Aorta (tissue), 5 donors: Measurements from ENCODE around the gene NBPF19. TPM values are rescaled to one million over a fixed set of nuclear protein-coding genes. Genes with fewer than 3 reads are reported as not detected.
"Not testable (repeated sequence)": the region's sequence is repeated elsewhere in the genome, so short reads cannot be mapped to it uniquely, and the experiment has no call there.

Experiments
- ATAC-seq: fragments of 200-7000 bp; cut with Tn5 transposase; one replicate; pipeline ENCODE4 v1.9.1; 2022; ENCODE audit warnings: moderate library complexity; ENCODE audit not compliant: low FRiP score
- DNase-seq, 2 donors: peaks; one replicate each; pipeline ENCODE4 v3.0.0-alpha.2; 2020
- H3K27ac ChIP-seq, 2 donors: one replicate each; pipeline ENCODE4 v1.5.1; 2013; ENCODE audit warnings: low read length in 2 of 2, mild to moderate bottlenecking in 2 of 2, moderate library complexity in 2 of 2, control low read depth in 1 of 2, inconsistent platforms in 1 of 2, low read depth in 1 of 2
- H3K27me3 ChIP-seq, 2 donors: one replicate each; pipeline ENCODE4 v1.6.1; 2013; ENCODE audit warnings: control low read depth in 1 of 2, low read length in 1 of 2, mild to moderate bottlenecking in 1 of 2, moderate library complexity in 1 of 2; ENCODE audit not compliant: insufficient read depth in 2 of 2, control insufficient read depth in 1 of 2
- H3K36me3 ChIP-seq, 2 donors: one replicate each; pipeline ENCODE4 v1.6.1; 2013; ENCODE audit warnings: control low read depth in 1 of 2, low read length in 1 of 2, mild to moderate bottlenecking in 1 of 2; ENCODE audit not compliant: insufficient read depth in 2 of 2, control insufficient read depth in 1 of 2
- H3K4me1 ChIP-seq, 2 donors: one replicate each; pipeline ENCODE4 v1.6.1; 2013; ENCODE audit warnings: low read length in 2 of 2, control low read depth in 1 of 2, mild to moderate bottlenecking in 1 of 2, moderate library complexity in 1 of 2; ENCODE audit not compliant: insufficient read depth in 2 of 2, control insufficient read depth in 1 of 2
- H3K4me3 ChIP-seq, 2 donors: one replicate each; pipeline ENCODE4 v1.5.1; 2013; ENCODE audit warnings: low read length in 2 of 2, control low read depth in 1 of 2, mild to moderate bottlenecking in 1 of 2
- H3K9me3 ChIP-seq: one replicate; pipeline ENCODE4 v1.6.1; 2013; ENCODE audit warnings: mild to moderate bottlenecking, low read length; ENCODE audit not compliant: control insufficient read depth
- WGBS, 2 donors: extraction: QIAGEN DNeasy Blood & Tissue Kit; methylation state at CpG; one replicate each; pipeline ENCODE4 v1.1.7; 2013; 5-methylcytosine and 5-hydroxymethylcytosine counted together
- intact Hi-C, 2 donors: fragments of 100-400 bp; cut with DNase I; formaldehyde crosslinking; loops; one replicate each; pipeline versions ENCODE4 v1.14.2 to v1.15.0; 2022
- polyA plus RNA-seq, 2 donors: library from polyadenylated mRNA; stranded (reverse); fragments of 200-250 nt; gene quantifications; one replicate each; pipeline ENCODE4 v1.2.3, GENCODE V29; 2013
- total RNA-seq, 2 donors: library from RNA; stranded (reverse); fragmentation: NEBNext Ultra II Directional; extraction: Animal tissue kit (Norgen Biotek cat#: 25700); gene quantifications; one replicate each; pipeline ENCODE4 v1.2.1, GENCODE V29; 2021
- donor health status: healthy with polysubstance abuse.
- donor health status: Bipolar disorder and iron deficiency.
- donor health status: DM: no; HTN: no; CAD: no.
- donor health status: DM: no; HTN: no; CAD: no.
- donor health status: DM: yes; HTN: yes; CAD: no.

The NBPF19 gene
- total and polyA plus RNA-seq, 4 donors = 5.3 to 40.2 (median 22.7) TPM

DNA sequence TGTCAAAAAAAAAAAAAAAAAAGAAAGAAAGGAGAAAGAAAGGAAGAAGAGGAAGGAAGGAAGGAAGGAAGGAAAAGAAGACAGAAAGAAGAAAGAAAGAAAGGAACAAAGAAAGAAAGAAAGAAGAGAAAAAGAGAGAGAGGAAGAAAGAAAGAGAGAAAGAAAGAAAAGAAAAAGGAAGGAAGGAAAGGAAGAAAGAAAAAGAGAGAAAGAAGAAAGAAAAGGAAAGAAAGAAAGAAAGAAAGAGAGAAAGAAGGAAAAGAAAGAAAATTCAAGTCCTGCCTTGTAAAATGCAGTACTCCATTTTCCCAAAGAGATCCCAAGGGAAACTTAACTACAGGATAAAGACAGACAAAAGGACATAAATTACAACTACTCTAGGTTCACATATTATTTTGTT, 97.9 kb downstream of the NBPF19 start:
- H3K4me1 ChIP-seq, DNase-seq, ATAC-seq, H3K4me3 ChIP-seq, H3K9me3 ChIP-seq, intact Hi-C loops, H3K27me3 ChIP-seq, H3K27ac ChIP-seq, H3K36me3 ChIP-seq: not testable (repeated sequence)

DNA sequence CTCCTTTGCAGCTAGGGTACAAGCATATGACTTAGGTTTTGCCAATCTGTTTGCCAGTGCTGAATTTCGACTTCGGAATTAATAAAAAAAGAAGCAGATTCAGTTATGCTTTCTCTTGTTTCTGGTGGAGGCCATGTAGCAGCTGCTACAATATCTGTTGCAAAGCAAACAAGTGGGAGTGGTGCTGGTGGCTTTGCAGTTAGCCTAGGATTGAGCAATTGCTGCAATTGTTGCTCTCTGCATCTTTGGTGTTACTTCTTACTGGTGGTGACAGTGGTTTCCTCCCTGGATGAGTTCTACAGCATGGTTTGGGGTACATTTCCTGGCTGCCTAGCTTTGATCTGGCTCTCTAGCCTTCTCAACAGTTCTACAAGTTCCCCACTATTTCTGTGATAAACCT, 110.7 kb downstream of the NBPF19 start:
- DNase-seq, H3K4me1 ChIP-seq, H3K9me3 ChIP-seq, H3K27ac ChIP-seq, H3K27me3 ChIP-seq, intact Hi-C loops, H3K36me3 ChIP-seq, H3K4me3 ChIP-seq, ATAC-seq: not testable (repeated sequence)
- no CpG with 5 or more reads among the region's 2 CpGs for WGBS, 2 donors

Other genes with a start within 250 kb of the NBPF19 start
- under 1 TPM in 1 of 2 donors, not detected in 1; 0.87 TPM for gene PPIAL4C, start 108.8 kb downstream of the NBPF19 start, total RNA-seq
- gene PPIAL4C, start 108.8 kb downstream of the NBPF19 start, polyA plus RNA-seq = not detected